ENCODE data around the gene LRRC4B.

Gene LRRC4B

DNA sequence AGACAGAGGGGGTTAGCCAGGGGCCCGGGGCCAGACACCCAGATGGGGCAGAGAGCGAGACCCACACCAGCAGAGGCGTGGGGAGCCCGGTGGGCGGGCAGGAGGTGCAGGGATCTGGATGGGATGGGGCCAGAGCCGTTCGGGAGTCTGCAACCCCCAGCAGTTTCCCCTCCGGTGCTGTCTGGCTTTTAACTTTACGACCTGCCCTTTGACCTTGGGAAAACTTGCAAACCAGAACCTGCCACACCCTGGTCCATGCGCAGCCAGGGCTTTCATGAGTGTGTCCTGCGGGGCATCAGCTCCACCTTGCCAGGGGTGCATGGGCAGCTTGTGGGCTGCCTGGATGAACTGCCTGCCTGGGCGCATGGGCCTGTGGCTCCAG lies 67.1 kb downstream of the LRRC4B start:
- DNase-seq: no peak

DNA sequence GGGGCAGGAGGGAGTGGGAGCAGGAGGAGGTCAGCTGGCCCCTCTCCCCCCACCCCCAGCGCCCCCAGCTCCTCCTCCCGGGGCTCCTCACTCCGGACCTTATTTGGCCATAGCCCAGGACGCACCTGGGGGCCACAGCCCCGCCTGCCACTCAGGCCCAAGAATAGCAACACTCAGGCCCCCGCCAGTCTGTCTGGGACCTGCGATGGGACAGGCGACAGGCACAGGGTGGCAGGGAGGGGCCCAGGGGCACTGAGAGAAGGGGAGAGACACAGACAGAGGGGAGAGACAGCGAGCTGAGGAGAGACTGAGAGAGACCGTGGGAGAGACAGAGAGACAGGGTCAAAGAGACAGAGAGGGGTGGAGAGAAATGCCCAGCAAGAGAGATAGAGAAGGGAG lies 67.5 kb downstream of the LRRC4B start:
- no peak for DNase-seq

DNA sequence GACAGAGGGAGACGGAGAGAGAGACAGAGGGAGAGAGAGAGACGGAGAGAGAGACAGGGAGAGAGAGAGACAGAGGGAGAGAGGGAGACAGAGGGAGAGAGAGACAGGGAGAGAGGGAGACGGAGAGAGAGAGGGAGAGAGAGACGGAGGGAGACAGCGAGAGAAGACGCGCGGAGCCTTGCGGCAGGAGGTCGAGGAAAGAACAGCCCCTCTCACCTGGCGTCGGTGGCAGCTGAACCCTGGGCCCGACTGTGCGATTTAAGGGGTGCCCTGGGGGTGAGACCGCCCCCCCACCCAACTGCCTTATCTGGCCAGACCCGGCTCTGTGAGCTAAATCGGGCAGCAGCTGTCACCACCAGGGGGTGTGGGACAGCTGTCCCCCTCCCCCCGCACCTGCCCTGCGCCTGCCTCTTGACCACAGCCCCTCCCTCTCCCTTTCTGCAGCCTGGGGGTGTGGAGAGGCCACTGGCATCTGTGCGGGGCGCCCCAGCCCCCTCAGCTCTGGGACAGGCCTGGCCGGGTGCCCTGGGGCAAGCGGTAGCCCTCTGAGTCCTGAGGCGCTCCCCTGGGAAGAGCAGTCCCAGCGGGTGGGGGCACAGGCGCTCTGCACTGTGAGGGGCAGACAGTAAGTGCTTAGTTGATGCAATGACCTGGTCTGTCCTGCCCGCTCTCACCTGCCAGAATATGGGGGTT lies 68.0 kb downstream of the LRRC4B start:
- peak; percentile 46 to 48 for DNase-seq

DNA sequence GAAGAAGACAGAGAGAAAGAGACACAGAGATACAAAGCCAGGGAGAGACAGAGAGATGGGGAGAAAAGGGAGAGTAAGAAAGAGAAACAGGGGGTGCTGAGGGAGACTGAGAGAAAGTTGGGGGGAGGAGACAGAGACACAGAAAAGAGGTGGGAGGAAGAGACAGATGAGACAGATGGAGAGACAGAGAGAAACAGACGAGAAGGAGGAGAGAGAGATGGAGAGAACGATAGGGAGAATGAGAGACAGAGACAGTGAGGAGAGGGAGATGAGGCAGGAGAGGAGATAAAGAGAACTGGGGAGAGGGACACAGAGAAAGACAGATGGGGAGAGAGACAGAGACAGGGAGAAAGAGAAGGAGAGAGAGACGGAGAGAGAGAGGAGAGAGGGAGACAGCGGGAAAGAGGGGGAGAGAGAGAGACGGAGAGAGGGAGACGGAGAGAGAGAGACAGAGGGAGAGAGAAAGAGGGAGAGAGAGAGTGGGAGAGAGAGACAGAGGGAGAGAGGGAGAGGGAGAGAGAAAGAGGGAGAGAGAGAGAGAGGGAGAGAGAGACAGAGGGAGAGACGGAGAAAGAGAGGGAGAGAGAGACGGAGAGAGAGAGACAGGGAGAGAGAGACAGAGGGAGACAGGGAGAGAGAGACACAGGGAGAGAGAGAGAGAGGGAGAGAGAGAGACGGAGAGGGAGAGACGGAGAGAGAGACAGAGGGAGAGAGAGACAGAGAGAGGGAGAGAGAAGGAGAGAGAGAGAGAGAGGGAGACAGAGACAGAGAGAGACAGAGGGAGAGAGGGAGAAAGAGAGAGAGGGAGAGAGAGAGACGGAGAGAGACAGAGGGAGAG lies 69.8 kb downstream of the LRRC4B start:
- no peak for DNase-seq

DNA sequence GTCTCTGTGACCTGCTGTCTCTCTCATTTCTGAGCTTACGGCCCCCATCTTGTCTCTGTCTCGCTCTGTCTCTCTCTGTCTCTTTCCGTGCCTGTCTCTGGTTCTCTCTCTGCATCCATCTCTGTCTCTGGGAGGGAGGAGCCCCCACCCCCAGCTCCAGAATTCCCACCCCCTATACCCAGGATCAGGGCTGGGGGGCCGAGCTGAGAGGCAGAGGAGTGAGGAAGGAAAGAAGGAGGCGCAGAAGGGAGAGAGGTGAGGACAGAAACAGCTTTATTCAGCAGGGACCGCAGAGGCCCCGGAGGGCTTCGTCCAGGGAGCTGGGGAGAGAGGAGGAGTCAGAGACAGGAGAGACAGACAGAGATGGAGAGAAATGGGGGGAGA lies 71.2 kb downstream of the LRRC4B start:
- DNase-seq: no peak

DNA sequence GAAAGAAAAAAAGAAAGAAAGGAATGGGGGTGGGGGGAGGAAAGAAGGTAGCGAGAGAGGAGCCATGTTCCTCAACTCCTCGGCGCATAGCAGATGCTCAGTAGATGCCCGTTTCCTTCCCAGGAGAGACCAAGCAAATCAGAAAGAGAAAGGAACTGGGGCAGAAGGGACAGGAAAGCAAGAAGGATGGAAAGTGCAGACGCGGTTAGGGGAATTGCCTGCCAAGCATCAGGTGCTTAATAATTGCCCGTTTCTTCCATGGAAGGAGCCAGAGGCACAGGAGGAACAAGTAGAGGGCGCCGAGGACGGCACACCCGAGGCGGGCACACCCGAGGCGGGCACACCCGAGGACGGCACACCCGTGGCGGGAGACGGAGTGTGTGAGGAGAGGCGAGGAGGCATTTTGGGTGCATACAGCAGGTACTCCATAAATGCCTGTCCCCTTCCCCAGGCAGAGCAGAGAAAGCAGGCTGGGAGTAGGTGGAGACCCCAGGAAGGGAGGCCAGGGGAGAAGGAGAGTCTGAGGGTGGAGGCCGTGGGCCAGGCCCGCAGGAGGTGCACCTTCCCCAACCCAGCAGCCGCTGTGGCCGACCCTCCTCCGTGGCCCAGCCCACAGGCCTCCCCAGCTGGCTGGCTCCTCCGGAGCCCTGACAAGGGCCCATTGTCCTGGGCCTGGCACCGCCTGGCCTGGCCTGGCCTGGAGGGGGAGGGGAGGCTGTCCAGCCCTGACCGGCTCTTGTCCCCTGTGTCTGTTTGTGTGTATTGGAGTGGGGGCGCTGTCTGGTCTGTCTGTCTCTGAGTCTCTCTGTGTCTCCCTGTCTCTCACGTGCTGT lies 71.8 kb downstream of the LRRC4B start:
- no peak for DNase-seq

DNA sequence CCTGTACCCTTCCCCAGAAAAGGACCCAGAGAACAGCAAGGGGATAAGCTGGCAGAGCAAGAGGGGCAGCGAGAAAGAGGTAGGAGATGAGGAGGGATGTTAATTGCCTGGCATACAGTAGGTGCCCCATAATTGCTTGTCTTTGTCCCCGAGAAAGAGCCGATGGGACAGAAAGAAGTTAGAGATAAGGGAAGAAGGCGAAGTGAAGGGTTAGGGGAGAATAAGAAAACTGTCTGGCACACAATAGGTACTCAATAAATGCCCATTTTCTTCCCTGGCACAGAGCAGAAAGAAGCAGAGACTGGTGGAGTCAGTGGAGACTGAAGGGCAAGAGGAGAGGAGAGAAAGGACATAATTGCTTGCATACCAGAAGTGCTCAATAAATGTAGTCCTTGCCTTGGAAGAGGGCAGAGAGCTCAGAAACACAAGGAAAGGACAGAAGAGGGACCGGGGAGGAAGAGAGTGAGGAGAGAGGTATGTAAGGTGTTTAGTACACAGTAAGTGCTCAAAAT lies 73.2 kb downstream of the LRRC4B start:
- DNase-seq: no peak

DNA sequence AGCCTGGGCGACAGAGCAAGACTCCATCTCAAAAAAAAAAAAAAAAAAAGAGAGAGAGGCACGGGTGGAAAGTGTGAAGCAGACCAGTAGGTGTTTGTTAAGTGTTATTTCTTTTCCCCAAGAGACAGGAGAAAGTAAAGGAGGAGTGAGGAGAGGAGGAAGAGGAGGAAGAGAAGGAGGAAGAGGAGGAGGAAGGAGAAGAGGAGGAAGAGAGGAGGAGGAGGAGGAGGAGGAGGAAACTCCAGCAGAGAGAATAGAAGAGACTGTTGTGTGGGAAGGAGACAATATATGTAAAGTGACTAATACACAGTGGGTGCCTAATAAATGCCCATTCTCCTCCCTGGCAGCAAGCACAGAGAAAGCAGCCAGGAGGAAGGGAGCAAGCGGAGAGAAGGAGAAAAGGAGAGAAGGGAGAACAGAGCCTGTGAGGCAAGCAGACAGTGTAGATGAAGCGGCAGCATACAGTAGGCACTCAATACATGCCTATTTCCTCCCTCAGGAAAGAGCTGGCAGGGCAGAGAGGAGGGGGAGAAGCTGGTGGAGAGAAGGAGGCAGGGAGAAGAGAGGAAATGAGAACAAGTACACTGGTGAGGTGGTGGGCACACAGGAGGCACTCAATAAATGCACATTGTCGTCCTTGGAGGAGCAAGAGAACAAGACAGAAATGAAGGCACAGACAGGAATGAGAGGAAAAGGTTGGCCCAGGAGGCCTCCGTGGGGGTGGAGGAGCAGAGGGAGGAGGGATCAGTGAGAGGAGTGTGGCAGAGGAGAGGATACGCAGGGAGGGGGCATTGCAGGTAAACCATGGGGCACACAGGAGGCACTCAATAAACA lies 73.8 kb downstream of the LRRC4B start:
- DNase-seq: no peak

DNA sequence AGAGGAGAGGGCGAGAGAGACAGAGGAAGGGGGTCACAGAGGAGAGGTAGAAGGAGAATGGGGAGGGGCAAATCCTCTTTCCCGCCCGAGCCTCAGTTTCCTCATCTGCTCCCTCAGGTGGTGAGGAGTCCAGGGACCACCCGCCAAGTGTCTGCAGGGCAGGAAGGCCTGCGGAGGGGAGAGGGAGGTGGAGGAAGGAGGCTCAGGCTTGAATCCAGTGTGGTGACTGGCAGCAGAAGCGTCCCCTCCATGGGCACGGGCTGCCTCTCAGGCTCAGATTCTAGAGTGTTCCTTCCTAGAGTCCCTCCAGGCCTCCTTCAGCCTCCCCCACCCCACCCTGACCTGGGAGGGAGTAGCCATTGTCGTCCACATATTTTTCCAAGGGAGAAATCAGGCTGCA lies 75.1 kb downstream of the LRRC4B start:
- DNase-seq: no peak

DNA sequence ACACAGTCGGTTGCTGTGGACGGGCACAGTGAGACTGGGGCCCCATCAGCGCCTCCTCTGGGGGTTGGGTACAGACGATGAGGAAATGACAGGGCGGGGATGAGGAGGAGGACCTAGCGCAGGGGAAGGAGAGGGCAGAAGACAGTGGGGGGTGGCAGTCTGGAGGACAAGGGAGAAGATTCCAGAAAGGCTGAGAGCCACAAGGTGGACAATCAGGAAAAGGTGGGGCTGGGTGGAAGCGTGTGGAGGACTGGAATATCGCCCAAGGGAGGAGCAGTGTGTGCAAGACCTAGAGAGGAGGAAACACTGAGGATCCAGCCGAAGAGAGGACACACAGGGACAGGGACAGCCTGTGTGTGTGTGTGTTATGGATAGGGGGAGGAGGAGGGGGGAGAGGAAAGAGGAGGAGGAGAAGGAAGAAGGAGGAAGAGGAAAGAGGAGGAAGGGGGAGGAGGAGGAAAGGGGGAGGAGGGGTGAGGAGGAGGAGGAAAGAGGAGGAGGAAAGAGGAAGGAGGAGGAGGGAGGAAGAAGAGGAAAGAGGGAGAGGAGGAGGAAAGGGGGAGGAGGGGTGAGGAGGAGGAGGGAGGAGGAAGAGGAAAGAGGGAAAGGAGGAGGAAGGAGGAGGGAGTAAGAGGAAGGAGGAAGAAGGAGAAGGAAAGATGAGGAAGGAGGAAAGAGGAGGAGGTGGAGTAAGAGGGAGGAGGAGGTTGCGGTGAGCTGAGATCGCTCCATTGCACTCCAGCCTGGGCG lies 75.8 kb downstream of the LRRC4B start:
- no peak for DNase-seq

DNA sequence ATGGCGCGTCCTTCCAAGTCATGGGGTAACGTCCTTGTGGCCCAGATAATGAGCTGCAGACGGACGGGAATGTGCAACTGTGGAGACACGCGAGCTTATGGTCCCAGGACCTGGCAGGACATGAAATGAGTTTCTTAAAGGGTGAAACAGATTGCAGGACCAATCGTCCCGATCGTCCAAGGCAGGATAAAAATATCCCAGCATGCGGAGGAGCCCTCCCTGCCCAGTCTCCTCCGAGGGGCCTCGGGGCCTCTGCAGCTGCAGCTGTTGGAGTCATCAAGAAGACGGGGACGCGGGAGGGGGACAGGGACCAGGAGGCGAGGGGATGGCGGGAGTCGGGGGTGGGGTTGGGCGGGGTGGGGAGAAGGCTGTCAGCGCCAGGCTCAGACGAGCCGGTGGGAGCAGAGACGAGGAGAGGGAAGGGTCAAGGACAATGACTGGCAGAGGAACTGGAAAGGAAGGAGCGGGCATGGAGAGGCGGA lies 77.2 kb downstream of the LRRC4B start:
- no peak for DNase-seq

DNA sequence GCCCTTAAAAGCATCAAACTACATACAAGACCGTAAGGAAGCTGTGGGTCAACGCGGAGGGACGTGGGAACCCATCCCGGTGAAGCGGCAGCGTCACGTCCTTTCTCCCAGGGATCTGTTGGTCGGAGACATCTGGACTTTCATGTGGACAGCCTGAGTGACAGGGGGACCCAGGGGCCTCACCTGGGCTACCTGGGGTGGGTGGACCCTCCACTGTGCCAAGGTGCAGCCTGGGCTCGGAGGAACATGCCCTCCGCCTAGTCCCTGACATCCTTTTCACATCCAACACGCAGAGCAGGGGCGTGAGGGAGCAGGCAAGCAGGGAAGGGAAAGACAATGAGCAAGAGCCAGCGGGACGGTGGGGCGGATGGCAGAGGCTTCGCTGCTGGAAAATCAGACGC lies 77.8 kb downstream of the LRRC4B start:
- DNase-seq: no peak

DNA sequence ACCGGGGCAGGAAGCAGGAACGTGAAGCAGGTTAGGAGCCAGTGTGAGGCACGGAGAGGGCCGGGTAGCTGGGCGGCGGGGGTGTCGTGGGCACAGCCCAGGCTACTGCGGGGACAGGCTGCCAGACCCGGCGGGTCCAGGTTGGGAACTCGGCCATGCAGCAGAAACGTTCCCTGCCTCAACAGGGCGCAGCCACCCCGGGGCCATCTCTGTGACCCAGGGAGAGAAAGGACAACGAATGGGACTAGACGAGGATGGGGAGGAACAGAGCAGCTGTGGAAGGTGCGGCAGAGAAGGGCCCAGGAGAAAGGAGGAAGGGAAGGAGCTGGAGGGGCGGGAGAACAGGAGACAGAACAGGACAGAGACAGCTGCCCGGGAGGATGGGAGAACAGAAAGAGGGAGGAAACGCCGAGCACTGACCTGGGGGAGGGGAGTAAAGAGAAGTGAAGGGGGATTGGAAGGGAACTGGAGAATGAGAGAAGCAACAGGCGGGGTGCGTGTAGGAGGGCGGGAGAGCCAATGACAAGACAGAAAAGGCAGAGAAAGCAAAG lies 78.7 kb downstream of the LRRC4B start:
- no peak for DNase-seq

DNA sequence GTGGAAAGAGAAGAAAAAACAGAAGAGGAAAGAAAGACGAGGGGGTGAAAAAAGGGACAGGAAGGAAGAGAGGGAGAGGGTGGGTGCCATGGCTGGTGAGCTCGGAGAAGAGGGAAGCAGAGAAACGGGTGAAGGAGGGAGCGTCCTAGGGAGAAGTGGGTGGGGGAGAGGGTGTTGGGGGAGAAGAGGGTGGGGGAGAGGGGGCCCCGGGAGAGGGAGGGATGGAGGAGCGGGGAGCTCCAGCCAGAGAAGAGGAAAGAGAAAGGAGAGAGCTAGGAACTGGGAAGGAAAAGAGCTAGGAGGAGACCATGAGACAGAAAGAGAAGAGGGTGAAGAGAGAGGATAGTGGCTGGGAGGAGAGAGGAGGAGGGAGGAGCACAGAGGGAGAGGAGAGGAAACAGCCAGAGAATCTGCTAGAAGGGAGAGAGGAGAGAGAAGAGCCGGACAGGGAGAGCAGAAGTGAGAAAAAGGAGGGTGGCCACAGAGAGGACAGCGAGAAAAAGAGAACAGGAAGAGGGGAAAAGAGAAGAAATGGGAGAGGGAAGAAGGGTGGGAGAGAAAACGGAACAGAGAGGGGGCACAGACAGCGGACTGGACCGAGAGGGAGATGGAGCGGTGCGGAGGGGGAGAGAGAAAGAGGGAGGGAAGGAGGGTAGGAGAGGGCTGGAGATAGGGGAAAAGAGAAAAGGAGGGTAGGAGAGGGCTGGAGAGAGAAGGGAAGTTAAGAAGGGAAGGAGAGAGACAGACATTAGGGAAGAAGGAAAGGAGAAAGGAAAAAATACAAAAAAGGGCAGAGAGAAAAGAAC lies 79.6 kb downstream of the LRRC4B start:
- no peak for DNase-seq

DNA sequence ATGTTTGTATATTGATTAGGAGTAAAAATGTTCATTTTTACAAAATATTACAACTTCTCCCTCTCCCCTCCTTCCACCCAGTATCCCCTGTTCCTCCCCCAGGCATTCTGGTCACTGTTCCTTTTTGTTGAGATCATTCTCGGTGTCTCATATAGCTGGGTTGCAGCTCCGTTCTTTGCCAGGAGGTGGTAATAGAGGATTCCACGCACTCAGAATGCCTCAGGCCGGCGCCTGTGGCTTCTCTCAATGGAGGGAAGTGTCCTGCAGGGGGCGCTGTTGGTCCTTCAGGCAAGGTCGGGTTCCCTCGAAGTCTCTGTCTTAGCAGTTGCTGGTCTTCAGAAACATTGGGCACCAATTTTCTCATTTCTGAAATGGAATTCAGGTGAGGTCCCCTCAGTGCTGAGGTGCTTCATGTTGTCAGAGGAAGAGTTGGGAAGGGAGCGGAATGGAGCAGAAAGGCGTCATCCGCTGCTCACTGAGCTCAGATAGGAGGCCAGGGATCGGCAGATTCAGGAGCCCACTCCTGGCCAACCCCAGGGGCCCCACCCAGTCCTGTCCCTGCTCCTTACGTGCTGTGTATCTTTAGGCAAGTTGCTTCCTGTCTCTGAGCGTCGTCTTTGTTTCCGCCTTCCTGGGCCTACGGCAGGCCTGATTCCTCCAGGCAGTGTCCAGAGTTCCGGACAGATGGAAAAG lies 81.3 kb downstream of the LRRC4B start:
- DNase-seq: peak; percentile 33 to 50

DNA sequence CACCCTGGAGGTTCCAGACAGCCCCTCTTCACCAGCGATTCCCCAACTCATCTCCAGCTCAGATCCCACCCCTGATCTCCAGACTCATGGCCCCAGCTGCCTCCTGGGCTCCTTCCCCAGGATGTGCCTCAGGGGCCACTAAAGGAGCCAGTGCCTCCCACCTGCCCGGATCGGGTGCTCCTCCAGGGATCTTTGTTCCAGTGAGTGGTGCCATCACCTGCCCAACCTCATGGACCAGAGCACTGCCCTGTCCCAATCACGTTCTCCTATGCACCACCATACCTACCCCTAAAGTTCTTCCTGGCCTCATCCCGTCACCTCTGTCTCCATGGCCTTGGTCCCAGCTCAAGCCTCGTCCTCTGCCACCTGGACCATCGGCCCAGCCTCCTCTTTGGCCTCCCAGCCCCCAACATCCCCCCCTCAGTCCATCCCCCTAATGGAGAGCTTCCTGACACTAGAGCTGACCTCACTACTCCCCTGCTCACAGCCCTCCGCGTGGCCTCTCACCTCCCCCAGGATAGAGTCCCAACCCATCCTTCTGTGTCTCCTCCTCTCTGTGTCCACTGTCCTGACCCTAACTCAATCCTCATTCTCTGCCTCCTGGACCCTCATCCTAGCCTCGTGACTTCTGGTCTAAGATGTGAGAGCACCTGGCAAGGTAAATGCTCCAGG lies 82.8 kb downstream of the LRRC4B start:
- DNase-seq: no peak

DNA sequence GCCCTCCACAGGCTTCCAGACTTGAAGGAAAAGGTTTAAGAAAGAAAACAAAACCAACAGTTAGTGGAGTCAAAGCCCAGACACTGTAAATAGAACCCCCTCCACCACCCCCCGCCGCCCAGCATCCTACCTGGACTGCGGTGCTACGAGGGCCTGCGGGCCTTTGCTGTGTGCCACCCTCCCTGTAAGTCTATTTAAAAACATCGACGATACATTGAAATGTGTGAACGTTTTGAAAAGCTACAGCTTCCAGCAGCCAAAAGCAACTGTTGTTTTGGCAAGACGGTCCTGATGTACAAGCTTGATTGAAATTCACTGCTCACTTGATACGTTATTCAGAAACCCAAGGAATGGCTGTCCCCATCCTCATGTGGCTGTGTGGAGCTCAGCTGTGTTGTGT lies 85.3 kb downstream of the LRRC4B start:
- DNase-seq: no peak

DNA sequence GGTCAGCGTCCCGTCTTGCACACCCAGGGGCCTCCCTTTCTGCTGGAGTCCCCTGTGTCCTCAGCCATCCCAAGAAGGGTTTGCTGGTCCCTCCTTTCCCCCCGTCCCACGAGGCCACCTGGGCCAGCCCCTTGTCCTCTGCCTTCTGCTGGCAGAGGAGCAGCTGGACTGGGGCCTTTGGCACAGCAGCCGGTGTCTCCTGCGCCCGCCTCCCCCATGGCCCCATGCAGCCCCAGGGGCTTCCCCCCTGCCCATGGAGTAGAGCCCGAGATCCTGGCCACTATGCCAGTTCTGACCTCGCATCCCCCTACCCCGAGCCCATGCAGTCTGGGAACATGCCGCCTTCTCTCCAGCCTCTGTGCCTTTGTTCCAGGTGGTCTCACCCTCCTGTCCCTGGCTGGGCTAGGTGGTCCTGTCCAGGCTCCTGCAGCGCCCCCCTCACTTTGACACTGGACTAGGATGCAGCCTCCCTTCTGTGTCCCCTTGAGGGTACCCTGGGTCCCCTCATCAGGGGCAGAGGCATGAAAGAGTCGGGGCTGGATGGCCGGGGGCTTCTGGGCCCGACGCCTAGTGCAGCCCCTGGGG lies 85.9 kb downstream of the LRRC4B start:
- DNase-seq: no peak

Data from NCI-H1930 (cell line).